ACHN (cell line): ENCODE measurements around the gene SMC4.
"Not testable (repeated sequence)": the region's sequence is repeated elsewhere in the genome, so short reads cannot be mapped to it uniquely, and the experiment has no call there.

Source experiments
- DNase-seq: peaks from one replicate; pipeline ENCODE4 v3.0.0-alpha.2; 2015
- in situ Hi-C: cut with HindIII; loops from 2 replicates; pipeline ENCODE4 v1.10.0; 2017; ENCODE audit warnings: low sequenced_read_pairs, low pct_ligation_motif_present, low pct_unique_long_range_greater_than_20kb

Gene SMC4

GRCh38 chr3:160435095-160435494 is 35.6 kb downstream of the SMC4 start:
- in situ Hi-C loops: no loop called here
- DNase-seq: no peak

GRCh38 chr3:160435747-160436146 is 36.3 kb downstream of the SMC4 start:
- in situ Hi-C loops: no loop called here
- no peak for DNase-seq

DNA sequence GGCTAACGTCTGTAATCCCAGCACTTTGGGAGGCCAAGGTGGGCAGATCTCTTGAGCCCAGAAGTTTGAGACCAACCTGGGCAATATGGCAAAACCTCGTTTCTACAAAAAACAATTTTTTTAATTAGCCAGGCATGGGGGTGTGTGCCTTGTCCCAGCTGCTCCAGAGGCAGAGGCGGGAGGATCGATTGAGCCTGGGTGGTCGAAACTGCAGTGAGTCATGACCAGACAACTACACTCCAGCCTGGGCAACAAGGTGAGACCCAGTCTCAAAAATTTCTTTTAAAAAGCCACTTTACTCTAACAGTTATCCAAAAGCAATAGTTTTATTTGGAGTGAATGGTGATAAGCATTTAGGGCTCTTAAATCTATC is 37.6 kb downstream of the SMC4 start:
- in situ Hi-C loops: no loop called here
- DNase-seq: no peak

DNA sequence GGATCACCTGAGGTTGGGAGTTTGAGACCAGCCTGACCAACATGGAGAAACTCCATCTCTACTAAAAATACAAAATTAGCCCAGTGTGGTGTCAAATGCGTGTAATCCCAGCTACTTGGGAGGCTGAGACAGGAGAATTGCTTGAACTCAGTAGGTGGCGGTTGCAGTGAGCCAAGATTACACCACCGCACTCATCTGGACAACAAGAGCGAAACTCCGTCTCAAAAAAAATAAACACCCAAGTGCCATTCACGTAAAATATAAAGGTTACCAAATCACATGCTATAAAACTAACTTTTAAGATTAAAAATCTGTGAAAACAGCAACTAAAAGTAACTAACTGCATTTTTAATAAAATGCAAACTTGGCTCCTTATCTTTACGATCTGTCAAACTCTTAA is 41.2 kb downstream of the SMC4 start:
- no peak for DNase-seq
- in situ Hi-C loops: no loop called here

DNA sequence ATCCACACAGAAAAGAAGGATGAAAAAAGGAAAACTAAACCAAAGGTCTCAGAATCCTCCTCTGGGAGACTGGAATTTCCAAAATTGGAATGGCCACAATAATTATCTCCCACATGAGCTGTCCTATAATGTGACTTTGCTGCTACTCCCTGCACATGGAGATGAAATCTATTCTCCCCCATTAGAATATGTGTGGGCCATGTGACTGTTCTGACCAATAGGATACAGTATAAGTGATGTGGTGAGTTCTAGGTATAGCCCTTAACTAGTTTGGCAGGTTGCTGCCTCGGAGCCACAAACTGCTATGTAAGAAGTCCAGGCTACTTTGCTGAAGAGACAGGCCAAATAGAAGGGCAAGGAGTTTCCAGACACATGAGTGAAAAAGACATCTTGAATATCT is 45.0 kb downstream of the SMC4 start:
- DNase-seq: no peak
- in situ Hi-C loops: no loop called here

DNA sequence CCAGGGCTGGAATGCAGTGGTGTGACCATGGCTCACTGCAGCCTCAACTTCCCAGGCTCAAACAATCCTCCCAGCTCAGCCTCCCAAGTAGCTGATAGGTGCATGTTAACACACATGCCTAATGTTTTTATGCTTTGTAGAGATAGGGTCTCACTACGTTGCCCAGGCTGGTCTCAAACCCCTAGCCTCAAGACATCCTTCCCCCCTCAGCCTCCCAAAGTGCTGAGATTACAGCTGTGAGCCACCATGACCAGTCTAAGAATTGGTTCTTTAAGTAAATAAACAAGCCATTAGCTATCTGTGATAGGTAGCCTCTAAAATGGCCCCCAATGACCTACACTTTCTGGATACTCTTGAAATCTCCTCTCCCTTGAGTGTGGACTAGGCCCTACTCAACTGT is 46.4 kb downstream of the SMC4 start:
- in situ Hi-C loops: no loop called here
- no peak for DNase-seq

DNA sequence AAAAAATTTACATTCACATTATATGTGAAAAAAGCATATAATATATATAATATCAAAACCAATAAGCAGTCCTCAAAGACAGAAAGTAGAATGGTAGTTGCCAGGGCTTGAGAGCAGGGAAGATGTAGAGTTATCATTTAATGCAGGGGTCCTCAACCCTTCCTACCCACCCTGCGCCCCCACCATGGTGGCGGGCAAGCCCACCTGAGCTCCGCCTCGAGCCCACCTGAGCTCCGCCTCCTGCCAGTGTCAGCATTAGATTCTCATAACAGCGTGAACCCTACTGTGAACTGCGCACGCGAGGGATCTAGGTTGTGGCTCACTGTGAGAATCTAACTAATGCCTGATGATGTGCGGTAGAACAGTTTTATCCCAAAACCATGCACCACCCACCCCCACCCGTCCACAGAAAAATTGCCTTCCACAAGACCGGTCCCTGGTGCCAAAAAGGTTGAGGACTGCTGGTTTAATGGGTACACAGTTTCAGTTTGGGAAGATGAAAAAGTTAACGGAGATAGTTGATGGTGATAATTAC is 47.1 kb downstream of the SMC4 start:
- in situ Hi-C loops: no loop called here
- DNase-seq: no peak

DNA sequence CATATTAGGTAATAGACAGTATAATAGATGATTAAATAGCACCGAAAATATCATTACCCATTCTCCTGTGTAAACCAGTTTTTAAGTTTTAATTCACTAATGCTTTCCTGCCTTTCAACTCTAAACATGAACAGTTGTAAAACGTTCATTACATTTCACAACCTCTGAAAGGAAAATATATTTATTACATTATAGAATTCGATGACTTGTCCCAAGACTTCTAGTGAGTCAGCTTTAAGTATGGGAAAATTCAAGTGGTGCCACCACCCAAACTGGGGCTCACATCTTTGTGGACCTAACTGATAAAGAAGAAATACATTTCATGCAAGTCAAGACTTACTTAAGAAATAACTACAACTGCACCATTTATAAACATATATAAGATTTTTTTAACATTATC is 48.1 kb downstream of the SMC4 start:
- no peak for DNase-seq
- in situ Hi-C loops: no loop called here

GRCh38 chr3:160448845-160449635 is 49.6 kb downstream of the SMC4 start:
- in situ Hi-C loops: no loop called here
- DNase-seq: peak; percentile 16

DNA sequence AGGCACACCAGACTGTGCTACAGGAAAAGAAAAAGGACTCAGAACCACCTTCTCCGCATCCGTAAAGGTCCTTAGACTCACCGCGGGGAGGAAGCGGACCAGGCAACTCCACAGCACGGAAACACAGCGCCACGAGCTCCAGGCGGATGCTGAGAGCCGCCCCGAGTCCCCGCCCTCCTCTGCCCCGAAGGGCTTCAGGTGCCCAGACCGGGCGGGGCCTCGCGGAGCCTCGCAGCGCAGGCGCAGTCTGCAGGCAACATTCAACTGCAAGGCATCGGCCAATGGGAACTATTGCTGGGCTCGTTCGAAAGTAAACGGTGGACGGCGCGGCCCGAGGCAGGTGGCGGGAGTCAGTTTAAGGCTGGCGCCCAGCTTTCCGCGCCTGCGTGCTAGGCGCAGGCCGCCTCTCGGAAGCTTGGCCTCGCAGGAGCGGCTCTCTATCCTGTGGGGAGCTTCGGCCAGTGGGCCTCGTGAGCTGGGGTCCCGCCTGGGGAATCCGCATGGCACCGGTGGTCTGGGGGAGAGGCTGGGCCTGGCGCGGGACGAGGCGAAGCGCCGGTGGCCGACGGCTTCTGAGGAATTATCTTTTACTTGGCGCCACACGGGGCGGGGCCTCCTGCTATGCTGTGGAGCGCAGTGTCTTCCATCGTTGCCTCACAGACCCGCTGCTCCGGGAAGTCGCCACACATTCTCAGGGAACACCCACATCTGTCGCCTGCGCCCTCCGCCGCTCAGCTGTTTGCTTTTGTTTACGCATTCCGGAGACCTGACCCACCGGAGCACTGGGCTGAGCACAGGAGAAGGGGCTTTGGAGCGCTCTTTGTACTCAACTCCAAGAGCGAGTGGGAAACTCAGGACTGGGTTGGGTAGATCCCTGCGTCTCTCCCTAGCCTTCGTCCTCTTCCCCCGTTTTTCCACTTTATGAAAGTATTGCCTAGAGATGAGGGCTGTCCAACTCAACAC is 50.5 kb downstream of the SMC4 start, which contains the start of gene TRIM59:
TRIM59 (minus strand) TSS at position 151 of the 963 bp plus-strand sequence. CDS start 10,603 bp downstream, outside the sequence.
- in situ Hi-C loops: no loop called here

GRCh38 chr3:160450846-160451245 is 51.4 kb downstream of the SMC4 start:
- DNase-seq: peak; percentile 88
- in situ Hi-C loops: no loop called here

More for the DNA sequence above, 50.5 kb downstream of the SMC4 start, which contains the start of gene TRIM59:
- peak; percentile 97 for DNase-seq

DNA sequence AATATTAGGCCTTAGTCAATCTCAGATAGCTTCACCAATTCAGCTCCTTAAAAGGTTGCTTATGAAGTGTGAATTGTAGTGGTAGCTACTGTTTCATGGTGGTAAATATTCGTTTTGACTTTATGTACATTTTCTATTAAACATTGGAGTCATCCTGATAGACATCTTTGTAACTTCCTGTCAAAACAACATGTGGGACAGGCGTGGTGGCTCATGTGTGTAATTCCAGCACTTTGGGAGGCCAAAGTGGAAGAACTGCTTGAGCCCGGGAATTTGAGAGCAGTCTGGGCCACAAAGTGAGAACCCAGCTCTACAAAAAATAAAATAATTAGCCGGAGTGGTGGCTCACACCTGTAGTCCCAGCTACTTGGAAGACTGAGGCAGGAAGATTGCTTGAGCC is 52.2 kb downstream of the SMC4 start:
- no peak for DNase-seq
- in situ Hi-C loops: no loop called here

DNA sequence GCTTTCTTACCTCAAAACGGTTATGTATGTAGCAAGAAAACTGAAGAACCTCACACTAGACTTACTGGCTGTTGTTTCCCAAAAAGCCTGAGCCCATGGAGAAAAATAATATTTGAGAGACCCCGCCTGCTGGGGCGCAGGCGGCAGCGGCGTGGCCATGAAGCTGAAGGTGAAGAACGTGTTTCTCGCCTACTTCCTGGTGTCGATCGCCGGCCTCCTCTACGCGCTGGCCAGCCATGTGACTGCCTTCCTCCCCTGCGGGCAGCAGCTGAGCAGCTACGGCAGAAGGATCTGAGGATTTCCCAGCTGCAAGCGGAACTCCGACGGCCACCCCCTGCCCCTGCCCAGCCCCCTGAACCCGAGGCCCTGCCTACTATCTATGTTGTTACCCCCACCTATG is 52.8 kb downstream of the SMC4 start:
- DNase-seq, in situ Hi-C loops: not testable (repeated sequence)

- no peak for DNase-seq
- in situ Hi-C loops: no loop called here
Measured at GRCh38 chr3:160454995-160455394, 55.5 kb downstream of the SMC4 start.

DNA sequence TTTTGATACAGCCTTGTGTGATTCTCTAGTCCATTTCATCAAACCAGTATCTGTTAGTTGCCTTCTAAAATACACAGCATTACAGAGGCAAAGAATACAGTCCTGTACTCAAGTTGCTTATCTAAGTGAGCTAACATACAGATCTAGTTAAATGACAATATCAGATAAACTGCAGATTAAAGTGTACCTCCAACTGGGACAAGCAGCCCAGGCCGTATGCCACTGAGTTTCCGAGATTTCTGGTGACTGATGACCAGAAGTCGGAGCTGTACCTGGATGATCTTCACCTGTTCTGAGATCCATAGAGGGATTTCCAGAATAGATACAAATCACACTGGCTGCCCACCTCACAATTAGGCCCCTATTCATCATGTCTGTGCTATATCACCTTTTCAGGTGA is 56.4 kb downstream of the SMC4 start:
- in situ Hi-C loops: no loop called here
- DNase-seq: no peak

GRCh38 chr3:160458151-160458550 is 58.7 kb downstream of the SMC4 start:
- in situ Hi-C loops: no loop called here
- DNase-seq: no peak

GRCh38 chr3:160459450-160459970 is 60.1 kb downstream of the SMC4 start:
- in situ Hi-C loops: no loop called here
- no peak for DNase-seq

- no peak for DNase-seq
- in situ Hi-C loops: no loop called here
Measured at GRCh38 chr3:160460033-160460432, 60.6 kb downstream of the SMC4 start.

DNA sequence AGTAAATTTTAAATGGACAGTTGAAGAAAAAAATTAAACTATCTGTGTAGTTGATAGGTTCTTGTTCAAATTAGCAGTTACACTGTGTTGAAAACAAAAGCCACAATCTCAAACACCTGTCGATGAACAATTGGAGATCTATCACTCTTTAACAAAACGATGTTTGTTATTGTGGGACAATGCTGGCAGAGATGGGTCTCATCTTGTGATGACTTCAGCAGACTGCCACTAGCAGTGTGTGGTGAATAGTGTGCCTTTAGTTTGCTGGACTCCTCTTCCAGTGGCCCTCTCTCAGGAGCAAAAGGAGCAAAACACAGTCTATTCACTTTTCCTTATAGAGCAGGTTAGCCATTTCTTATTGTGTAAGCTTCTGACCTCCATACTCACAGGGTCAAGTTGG is 64.9 kb downstream of the SMC4 start:
- in situ Hi-C loops: no loop called here
- no peak for DNase-seq
